Nephron progenitor cell (in vitro differentiated cells): ENCODE measurements around the gene CREB3L1.

Experiments used
- DNase-seq: peaks from one replicate; pipeline ENCODE4 v3.0.0; 2021
- H3K27ac Mint-ChIP-seq: 2 replicates; pipeline ENCODE4 v1.8.0; 2021; ENCODE audit warnings: mild to moderate bottlenecking, moderate library complexity, mixed read lengths
- H3K27me3 Mint-ChIP-seq: 2 replicates; pipeline ENCODE4 v1.8.0; 2021; ENCODE audit warnings: mild to moderate bottlenecking, low read depth, mixed read lengths; ENCODE audit not compliant: poor library complexity
- H3K36me3 Mint-ChIP-seq: 2 replicates; pipeline ENCODE4 v1.8.0; 2021; ENCODE audit warnings: low read depth, mixed read lengths
- H3K4me1 Mint-ChIP-seq: 2 replicates; pipeline ENCODE4 v1.8.0; 2021; ENCODE audit warnings: mixed read lengths
- H3K4me3 Mint-ChIP-seq: 2 replicates; pipeline ENCODE4 v1.8.0; 2021; ENCODE audit warnings: mild to moderate bottlenecking, moderate library complexity, mixed read lengths
- H3K9me3 Mint-ChIP-seq: 2 replicates; pipeline ENCODE4 v1.8.0; 2021; ENCODE audit warnings: mild to moderate bottlenecking, moderate library complexity, mixed read lengths
- TF ChIP-seq, protein P1 (sequence below): fragments of 200-600 bp; sonication (generic); IDR thresholded peaks from 2 replicates; pipeline ENCODE4 v1.5.0; 2021; ENCODE audit warnings: antibody characterized with exemption

Gene CREB3L1

DNA sequence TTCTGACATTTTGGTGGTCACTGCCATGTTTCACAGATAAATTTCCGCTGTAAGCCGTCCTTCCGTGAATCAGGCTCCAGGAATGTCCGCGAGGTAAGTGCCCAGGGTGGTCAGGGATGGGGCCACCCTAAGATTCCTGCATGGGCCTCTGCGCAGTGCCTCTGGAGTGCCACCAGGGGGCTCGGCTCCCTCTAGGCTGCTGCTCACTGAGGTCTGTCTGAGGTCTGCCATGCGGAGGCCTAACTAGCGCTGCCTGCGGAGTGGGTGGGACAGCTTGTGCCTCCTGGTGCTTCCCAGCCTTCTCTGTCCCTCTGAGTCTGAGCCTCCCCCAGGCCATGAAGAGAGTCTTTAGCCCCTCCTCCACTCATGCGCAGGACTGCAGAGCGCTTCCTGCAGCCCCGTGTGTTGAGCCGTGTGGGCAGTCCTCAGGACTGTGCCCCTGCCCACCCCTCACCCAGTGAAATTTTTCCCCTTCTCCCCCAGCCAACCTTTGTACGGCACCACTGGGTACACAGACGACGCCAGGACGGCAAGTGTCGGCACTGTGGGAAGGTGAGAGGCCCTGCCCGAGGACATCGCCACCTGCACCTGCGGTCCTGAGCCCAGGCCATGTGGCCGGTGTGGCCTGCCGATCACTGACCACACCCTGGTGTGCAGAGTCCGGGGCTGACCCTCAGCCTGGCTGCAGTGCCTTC, 92.1 kb downstream of the CREB3L1 start:
- TF ChIP-seq, protein P1, sequence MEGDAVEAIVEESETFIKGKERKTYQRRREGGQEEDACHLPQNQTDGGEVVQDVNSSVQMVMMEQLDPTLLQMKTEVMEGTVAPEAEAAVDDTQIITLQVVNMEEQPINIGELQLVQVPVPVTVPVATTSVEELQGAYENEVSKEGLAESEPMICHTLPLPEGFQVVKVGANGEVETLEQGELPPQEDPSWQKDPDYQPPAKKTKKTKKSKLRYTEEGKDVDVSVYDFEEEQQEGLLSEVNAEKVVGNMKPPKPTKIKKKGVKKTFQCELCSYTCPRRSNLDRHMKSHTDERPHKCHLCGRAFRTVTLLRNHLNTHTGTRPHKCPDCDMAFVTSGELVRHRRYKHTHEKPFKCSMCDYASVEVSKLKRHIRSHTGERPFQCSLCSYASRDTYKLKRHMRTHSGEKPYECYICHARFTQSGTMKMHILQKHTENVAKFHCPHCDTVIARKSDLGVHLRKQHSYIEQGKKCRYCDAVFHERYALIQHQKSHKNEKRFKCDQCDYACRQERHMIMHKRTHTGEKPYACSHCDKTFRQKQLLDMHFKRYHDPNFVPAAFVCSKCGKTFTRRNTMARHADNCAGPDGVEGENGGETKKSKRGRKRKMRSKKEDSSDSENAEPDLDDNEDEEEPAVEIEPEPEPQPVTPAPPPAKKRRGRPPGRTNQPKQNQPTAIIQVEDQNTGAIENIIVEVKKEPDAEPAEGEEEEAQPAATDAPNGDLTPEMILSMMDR: peak; percentile 93
- H3K36me3 Mint-ChIP-seq: peaks cover 10% of the 10 kb centered on the region
- no peak overlapping the region for H3K27ac Mint-ChIP-seq
- no peaks in the 10 kb centered on the region for H3K9me3 Mint-ChIP-seq
- H3K4me3 Mint-ChIP-seq: no peak overlapping the region
- H3K27me3 Mint-ChIP-seq: peaks cover 4% of the 10 kb centered on the region
- peaks cover 55% of the 10 kb centered on the region for H3K4me1 Mint-ChIP-seq
- DNase-seq: peak; percentile 83

DNA sequence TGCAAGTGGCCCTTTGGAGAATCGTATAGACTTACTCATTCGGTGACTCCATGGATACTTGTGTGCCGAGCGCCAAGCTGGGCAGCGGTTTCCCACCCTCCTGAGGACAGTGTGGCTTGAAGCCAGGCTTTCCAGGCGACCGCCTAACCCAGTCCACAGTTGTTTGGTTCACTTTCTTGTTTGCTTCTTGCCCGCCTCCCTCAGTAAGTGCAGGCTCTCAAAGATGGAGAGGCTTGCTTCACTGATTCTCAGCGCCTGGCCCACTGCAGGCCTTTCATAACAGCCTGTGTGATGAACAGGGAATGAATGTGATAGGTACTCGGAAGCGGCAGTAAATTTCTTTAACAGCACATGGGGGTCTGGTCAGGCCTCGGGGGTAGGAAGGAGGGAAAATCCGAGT, 92.8 kb downstream of the CREB3L1 start:
- no peak overlapping the region for H3K27ac Mint-ChIP-seq
- no peak overlapping the region for H3K4me3 Mint-ChIP-seq
- DNase-seq: no peak
- no peaks in the 10 kb centered on the region for H3K9me3 Mint-ChIP-seq
- TF ChIP-seq, protein P1: no peak
- peaks cover 48% of the 10 kb centered on the region for H3K4me1 Mint-ChIP-seq
- peaks cover under 1% of the 10 kb centered on the region for H3K27me3 Mint-ChIP-seq
- H3K36me3 Mint-ChIP-seq: peaks cover 14% of the 10 kb centered on the region
